NCI-H82 (cell line): ENCODE results near the gene RBM20.
A peak's percentile ranks its signal among the peaks of the same experiment; 100 is the strongest.

Experiments used
- DNase-seq: peaks from one replicate; lab custom pipeline; 2025; lab: John Stamatoyannopoulos, UW

The RBM20 gene

GRCh38 chr10:110871298-110872084, 227.4 kb downstream of the RBM20 start, which contains the start of gene PDCD4:
Gene PDCD4, plus strand, starts transcription at chr10:110871928. Its CDS starts 4,100 bp downstream, at chr10:110876028.
- DNase-seq: peak; percentile 99

- DNase-seq: peak; percentile 95
Measured at GRCh38 chr10:110872145-110872983, 228.2 kb downstream of the RBM20 start.

- DNase-seq: peak; percentile 50
Measured at GRCh38 chr10:110872984-110873923, 229.1 kb downstream of the RBM20 start.

GRCh38 chr10:110873951-110874350, 229.8 kb downstream of the RBM20 start:
- peak; percentile 25 for DNase-seq

GRCh38 chr10:110876000-110876399, 231.9 kb downstream of the RBM20 start:
- peak; percentile 5 for DNase-seq

GRCh38 chr10:110876788-110877187, 232.7 kb downstream of the RBM20 start:
- no peak for DNase-seq

GRCh38 chr10:110880012-110880411, 235.9 kb downstream of the RBM20 start:
- DNase-seq: no peak

- DNase-seq: no peak
Measured at GRCh38 chr10:110881247-110881646, 237.1 kb downstream of the RBM20 start.

- DNase-seq: no peak
Measured at GRCh38 chr10:110881905-110882304, 237.8 kb downstream of the RBM20 start.

- no peak for DNase-seq
Measured at GRCh38 chr10:110883924-110884323, 239.8 kb downstream of the RBM20 start.

GRCh38 chr10:110885932-110886674, 242.0 kb downstream of the RBM20 start:
- no peak for DNase-seq

- DNase-seq: no peak
Measured at GRCh38 chr10:110887560-110887959, 243.4 kb downstream of the RBM20 start.
